ENCODE results near the gene DCAF8L1. TPM values are rescaled to one million over a fixed set of nuclear protein-coding genes. Genes with fewer than 3 reads are reported as not detected.
"Not testable (repeated sequence)": the region's sequence is repeated elsewhere in the genome, so short reads cannot be mapped to it uniquely, and the experiment has no call there.

Gene DCAF8L1
- not detected in 2 replicates for total RNA-seq

DNA sequence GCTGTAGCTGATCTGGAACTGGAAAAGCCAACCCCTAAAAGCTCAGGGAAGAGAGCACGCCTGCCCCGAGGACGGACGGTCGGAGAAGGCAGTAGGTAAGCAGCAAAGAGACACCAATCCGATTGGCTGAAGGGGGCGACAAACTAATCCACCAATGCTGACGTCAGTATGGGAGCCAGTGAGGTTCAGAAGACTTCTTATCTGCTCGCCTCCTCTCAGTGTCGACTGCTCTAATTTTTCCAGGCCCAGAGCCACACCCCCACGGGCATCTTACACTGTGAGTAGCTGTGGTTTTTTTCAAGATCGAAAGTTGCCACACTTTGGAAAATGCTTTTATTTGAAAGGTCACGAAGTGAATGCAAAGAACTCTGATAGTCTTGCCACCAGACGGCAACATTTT is at the start of gene DCAF8L1:
Gene DCAF8L1 (minus strand): TSS at position 101 of the 400 bp plus-strand sequence. CDS start 115 bp downstream, outside the sequence.
- DNase-seq = no peak

DNA sequence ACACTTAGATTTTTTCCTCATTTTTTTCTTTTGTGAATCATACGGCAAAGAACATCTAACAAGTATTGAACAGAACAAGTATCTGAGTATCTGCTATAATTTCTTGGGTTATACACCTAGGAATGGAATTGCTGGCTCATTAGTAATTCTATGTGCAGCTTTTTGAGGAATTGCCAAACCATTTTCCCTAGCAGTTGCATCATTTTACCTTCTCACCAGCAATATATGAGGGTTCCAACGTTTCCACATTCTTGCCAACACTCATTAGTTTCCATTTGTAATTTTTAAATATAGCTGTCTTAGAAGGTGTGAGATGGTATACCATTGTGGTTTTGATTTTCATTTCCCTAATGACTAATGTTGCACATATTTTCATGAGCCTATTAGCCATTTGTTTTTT is 41.1 kb upstream of the DCAF8L1 start:
- DNase-seq = no peak

DNA sequence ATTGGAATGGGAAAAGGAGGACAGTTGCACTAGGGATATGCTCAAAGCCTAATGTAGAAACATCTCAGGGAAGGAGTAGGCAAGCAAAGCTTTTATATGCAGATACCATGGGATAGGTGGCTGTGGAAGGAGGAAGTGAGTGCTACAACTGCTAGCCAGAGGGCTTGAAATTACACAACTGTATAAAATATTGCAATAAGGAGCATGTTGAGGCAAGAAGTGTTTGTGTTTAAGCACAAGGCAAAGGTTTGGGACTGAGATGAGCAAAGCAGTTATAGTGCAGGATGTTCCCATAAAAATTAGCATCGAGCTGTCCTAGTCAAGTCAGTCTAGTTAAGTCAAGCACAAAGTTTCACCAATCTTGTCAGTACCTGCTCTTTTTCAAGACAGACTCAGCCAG is 35.6 kb upstream of the DCAF8L1 start:
- DNase-seq = no peak

DNA sequence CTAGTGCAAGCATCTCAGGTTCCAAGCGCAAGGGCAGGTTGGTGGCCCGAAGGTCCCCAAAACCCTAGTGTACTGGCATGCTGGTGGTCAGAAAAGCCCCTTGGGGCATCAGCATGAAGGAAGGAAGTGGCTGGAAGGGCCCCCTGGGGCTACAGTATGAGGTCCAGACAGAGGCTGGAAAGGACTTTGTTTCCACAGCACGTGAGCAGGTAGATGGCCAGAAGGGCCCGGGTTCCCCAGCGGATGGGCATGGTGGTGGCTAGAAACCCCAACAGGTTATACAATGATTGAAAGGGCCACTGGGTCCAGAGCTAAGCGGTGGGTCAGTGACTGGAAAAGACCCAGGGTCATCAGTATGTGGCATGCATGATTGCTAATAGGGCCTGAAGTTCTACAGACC is 34.7 kb upstream of the DCAF8L1 start:
- DNase-seq = no peak

DNA sequence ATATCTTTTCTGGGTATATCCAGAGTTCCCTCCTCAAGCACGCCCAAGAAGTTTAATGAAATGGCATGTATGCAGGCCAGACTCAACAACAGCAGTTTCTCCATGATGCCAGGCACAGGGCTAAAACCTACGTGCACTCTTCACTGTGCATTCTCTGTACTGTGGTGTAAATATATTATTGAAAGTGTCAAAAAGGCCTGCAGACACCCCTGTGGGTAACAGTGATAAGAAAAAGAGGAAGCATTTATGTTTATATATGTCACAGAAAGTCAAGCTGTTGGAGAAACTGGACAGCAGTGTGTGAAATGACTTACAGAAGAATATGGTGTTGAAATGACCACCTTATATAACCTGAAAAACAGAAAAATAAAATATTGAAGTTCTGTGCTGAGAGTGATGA is 29.6 kb upstream of the DCAF8L1 start:
- DNase-seq = no peak

DNA sequence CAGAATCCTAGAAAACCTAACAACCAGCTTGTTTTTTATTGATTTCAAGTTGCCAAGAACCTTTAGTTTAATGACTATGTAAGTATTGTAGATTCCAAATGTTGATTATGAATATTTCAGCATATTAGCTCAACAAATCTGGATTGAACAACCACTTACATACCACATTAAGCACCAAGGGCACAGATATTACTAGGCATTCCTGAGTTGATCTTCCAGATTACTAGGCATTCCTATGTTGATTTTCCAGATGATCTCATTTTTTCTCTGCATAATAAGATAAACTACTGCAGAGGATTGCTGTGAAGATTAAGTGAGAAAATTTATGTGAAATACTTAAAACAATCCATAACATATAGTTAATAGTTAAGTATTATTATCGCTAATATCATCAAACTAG is 17.4 kb upstream of the DCAF8L1 start:
- no peak for DNase-seq

DNA sequence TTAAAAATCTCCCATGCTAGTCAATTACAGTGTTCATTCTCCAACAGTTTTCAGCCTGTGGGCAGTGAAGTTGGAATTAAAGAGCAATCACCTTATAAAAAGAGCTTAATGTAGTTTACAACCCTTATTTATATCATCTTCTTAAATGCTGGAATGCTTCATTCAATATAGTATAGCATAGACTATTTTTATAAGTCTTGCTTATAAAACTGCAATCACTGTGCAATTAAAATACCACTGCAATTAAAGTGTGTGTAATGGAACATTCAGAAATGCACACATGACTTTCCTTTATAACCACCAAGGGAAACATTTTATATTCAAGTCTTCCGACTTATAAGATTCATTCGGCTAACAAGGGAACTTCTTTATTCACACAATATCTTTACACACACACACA is 16.4 kb upstream of the DCAF8L1 start:
- DNase-seq = no peak

DNA sequence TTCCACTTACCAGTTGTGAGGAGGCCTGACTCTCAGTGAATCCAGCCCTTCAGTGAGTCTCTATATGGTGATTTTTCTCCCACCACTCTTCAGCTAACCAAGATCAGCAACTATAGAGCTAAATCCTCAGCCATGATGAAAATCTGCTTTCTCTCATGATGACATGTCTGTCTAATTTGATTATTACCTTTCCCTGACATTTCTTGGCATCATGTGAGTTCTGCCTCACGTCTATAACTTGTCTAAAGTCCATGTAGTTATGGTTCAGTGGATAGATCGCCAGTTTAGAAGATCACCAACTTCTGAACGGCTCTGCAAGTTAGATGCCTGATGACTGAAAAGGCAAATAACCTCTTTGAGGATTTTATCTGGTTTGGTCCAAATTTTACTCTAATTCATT is 14.9 kb upstream of the DCAF8L1 start:
- DNase-seq = no peak

DNA sequence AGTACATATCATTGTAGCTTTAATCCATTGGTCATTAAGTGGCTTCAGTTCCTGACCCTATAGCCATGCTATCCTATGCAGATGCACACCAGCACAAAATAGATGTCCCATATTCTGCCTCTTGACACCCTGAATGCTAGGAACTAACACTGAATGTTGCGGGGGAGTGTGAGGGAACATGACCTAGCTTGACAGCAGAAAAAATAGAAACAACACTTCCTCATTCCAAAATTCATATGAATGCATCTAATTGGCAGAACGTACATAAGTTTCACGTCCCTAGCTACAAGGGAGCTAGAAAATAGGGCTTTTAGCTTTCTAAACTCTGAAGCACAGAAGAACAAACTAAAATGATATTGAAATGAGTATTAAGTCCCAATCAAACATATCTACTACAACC is 14.4 kb upstream of the DCAF8L1 start:
- no peak for DNase-seq

DNA sequence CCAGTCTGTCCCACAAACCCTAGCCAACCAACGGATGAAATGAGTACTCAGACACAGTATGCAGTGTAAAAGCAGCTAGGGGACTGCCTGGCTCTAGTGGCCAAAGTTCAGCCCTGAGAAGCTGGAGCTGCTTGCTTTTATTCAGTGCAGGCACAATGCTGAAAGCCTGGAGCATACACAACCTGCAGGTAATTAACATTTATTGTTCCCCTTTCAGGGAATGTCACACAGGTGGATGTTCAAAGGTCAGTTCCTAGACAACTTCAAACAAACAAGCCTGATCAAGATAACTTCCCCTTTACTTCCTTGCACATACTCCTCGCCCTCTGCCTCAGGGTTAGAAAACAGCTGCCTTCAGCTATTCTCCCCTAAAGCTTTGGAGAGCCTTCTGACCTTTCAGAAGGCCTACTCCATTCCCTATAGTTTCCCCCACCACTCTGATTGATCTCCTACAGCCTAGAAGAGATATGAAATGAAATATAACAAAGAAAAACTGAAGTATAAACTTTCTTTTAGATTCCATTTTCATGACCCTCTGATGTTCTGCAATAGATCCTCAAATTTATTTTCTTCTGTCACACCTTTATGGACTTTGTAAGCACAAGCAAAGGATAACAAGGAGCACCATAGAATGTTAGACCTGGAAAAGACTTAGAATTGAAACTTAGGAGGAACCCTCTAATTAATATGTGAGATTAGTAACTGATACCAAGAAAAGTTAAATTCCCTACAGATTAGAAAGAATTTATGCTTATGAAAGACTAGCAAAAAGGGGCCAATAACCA is 6.8 kb upstream of the DCAF8L1 start:
- peak; percentile 0 for DNase-seq

DNA sequence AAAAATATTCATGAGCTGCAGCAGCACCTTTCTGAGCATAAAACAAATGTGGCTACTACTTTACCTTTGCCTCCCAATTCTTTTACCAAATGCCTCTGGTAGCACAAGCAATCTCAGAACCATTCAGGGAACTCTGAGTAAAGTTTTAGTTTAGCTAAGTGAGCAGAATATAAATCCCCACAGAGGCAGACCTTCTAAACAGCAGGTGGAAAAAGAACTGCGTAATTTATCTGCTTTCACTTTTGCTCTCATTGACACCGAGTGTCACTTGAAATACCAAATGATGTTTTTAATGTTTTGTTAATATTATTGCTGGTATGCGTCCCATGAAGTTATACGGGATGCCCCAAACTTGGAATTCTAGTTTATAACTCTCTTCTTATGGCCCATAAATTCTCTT is 4.3 kb downstream of the DCAF8L1 start:
- DNase-seq = not testable (repeated sequence)

DNA sequence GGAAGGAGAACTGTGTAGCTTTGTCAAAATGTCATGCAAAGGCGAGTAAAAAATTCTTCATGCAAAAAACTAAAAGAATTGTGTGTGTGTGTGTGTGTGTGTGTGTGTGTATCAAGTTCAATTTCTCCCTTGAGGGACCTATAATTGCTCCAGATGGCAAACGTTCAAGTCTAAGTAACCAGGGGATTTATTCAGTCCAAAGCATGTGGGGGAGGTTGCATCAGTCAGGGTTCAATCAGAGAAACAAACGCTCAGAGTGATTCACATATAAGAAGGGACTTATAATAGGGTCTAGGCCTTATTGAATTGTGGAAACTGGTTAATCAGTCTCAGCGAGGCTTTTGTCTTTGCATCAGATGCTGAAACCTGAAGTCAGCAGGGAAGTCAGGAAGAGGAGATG is 5.0 kb downstream of the DCAF8L1 start:
- no peak for DNase-seq

DNA sequence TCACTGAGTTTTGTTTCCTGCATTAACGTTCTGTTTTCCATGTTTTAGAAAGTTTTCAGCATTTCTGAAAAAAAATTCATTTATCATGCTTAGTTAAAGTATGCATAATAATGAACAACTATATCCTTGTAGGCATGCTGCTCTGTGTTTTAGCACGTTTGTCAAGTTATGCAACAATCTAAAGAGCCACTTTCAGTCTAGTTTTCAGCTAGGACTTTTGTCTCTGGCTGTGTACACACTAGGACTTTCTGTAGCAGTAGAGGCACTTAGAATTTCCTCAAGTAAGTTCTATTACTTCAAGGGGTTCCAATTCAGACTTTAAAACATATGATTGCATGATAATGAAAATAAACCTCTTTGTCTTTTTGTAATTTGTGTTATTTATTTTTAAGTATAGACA is 12.4 kb downstream of the DCAF8L1 start:
- DNase-seq = no peak

DNA sequence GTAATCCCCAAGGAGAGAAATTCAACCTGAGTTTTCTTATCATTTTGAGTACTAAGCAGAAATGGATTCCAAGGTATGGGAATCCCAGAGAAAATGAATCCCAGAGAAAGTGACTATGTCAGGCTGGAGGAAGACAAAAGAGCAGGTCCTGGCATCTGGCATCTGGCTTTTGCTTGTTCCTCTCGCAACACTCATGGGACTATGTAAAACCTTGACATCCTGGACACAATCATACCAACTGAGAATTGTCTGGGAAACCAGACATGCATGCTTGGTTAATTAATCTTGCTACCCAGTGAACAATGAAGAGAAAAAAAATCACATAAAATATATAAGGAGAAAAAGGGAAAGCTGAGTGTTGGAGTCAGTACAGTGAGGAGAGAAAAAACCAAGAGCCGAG is 12.9 kb downstream of the DCAF8L1 start:
- DNase-seq = no peak

DNA sequence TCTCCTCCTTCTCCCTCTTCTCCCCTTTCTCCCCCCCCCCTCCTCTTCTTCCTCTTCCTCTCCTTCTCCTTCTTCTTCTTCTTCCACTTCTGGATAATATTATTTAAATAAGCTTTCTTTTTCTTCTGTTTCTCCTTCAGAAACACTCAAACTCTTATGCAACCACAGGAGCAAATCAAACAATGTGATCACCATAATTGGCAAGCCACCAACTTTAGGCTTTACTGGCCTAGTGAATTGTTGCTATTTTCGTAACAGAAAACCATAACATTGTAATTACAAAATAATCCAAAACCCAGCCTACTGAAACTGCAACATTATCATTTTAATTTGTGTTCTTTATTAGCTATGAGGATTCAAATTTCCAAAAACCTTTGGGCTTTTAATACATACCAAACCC is 14.3 kb downstream of the DCAF8L1 start:
- DNase-seq = peak; percentile 47

DNA sequence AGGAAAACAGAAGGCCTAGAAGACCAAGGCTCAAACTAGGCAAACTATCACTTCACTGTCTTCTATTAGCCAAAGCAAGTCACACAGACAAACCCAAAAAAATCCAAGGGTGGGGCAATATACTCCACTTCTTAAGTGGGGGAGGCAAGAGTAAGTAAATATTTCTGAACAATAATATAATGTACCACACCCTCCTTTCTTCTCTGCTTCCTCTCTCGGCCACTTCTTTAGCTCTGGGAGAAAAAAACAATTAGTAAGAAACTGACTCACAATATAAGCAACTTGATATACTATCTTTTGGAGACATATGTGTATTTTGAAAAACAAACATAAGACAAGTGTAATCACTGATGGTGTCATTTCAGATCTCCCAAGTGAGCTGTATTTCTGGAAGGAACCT is 14.8 kb downstream of the DCAF8L1 start:
- peak; percentile 0 for DNase-seq

DNA sequence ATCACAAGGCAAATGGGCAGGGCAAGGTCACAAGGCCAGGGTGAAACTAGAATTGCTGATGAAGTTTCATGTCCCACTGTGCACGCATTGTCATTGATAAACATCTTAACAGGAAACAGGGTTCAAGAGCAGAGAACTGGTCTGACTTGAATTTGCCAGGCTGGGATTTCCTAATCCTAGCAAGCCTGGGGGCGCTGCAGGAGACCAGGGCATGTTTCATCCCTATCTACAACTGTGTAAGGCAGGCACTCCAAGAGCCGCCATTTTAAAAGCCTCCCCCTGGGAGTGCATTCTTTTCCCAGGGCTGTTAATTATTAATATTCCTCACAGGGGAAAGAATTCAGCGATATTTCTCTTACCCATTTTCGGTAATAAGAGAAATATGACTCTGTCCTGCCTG is 15.9 kb downstream of the DCAF8L1 start:
- not testable (repeated sequence) for DNase-seq

DNA sequence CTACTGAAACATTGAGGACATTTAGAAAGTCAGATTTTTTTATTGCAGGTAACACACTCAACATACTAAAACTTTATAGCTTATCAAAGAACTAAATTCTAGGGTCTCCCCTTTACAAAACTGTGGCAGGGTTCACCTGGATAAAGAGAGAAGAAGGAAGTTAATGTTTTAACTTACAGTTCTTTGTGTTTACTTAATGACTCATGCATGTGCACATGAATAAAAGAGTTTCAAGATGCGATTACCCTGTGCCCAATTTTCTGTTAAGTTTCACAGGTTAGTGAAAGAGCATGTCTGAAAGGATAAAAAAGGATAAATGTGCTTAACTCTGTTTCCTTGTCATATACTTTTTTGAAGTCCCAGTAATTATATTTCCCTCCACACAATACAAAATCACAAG is 16.8 kb downstream of the DCAF8L1 start:
- DNase-seq = peak; percentile 0

DNA sequence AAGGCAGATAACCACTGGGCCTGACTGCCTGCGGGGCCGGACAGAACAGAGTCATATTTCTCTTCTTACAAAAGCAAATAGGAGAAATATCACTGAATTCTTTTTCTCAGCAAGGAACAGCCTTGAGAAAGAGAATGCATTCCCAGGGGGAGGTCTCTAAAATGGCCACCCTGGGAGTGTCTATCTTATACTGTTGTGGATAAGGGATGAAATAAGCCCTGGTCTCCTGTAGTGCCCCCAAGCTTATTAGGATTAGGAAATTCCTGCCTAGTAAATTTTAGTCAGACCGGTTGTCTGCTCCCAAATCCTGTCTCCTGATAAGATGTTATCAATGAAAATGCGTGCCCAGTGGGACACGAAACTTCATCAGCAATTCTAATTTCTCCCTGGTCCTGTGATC is 20.8 kb downstream of the DCAF8L1 start:
- not testable (repeated sequence) for DNase-seq

DNA sequence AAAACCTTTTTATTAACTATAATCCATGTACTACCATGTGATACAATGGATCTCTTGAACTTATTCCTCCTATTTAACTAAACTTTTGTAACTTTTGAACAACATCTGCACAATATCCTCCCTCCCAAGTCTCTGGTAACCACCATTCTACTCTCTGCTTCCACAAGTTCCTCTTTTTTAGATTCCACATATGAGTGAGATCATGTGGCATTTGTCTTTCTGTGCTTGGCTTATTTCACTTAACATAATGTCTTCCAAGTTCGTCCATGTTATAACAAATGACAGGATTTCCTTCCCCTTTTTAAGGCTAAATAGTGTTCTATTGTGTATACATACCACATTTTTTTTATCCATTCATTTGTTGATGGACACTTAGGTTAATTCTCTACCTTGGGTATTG is 28.1 kb downstream of the DCAF8L1 start:
- DNase-seq = no peak

DNA sequence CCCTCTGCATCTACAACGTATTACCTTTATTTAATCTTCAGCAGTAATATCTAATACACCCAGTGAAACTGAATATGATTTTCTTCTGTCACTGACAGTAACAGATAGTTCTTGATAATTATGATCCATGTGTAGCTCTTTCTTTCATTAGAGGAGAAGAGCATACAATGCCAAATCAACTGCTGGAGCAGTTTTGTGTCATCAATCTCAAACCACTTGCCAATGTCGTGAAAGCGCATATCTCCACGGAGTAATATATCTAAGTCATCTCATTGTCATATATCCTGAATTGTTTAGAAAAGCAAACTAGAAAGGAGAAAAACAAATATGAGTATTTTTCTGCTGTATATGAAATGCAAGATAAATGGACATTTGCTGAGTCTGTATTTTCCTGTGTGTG is 47.9 kb downstream of the DCAF8L1 start:
- no peak for DNase-seq

Measured in dermis blood vessel endothelial cell (primary cell).